ENCODE measurements around the gene BTBD19.

The BTBD19 gene

DNA sequence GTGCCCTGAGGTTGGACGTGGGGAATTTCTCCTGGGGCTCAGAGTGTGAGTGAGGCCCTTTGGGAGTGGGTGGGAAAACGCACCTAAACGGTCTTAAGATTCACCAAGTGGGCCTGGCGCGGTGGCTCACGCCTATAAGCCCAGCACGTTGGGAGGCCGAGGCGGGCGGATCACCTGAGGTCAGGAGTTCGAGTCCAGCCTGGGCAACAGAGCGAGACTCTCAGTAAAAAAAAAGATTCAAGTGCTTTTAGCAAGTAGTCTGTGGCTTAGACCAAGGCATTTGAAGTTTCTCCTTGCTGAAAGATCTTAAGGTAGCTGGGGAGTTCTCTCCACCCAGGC is 31.6 kb upstream of the BTBD19 start:
- DNase-seq (ENCODE audit: low read depth): no peak
- H3K4me3 ChIP-seq (replicated peaks; ENCODE audit: low read depth, low read length): peak overlapping the region; percentile 95
- TF ChIP-seq, protein P1, sequence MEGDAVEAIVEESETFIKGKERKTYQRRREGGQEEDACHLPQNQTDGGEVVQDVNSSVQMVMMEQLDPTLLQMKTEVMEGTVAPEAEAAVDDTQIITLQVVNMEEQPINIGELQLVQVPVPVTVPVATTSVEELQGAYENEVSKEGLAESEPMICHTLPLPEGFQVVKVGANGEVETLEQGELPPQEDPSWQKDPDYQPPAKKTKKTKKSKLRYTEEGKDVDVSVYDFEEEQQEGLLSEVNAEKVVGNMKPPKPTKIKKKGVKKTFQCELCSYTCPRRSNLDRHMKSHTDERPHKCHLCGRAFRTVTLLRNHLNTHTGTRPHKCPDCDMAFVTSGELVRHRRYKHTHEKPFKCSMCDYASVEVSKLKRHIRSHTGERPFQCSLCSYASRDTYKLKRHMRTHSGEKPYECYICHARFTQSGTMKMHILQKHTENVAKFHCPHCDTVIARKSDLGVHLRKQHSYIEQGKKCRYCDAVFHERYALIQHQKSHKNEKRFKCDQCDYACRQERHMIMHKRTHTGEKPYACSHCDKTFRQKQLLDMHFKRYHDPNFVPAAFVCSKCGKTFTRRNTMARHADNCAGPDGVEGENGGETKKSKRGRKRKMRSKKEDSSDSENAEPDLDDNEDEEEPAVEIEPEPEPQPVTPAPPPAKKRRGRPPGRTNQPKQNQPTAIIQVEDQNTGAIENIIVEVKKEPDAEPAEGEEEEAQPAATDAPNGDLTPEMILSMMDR (IDR thresholded peaks at IDR 0.05; ENCODE audit: low read length, missing control alignments): no peak

DNA sequence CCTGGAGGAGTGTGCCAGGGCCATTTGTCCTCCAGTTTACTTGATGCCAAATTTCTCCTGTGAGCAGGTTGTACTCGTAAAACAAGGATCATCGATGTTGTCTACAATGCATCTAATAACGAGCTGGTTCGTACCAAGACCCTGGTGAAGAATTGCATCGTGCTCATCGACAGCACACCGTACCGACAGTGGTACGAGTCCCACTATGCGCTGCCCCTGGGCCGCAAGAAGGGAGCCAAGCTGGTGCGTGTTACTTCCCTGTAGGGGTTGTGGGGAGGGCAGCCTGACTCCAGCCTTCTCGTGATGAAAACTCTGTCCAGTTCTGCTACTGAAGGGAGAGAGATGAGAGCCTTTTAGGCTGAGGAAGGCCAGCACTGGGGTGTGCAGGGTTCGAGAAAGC is 30.8 kb upstream of the BTBD19 start:
- no peak for DNase-seq (ENCODE audit: low read depth)
- H3K4me3 ChIP-seq (replicated peaks; ENCODE audit: low read depth, low read length): peak overlapping the region; percentile 95

DNA sequence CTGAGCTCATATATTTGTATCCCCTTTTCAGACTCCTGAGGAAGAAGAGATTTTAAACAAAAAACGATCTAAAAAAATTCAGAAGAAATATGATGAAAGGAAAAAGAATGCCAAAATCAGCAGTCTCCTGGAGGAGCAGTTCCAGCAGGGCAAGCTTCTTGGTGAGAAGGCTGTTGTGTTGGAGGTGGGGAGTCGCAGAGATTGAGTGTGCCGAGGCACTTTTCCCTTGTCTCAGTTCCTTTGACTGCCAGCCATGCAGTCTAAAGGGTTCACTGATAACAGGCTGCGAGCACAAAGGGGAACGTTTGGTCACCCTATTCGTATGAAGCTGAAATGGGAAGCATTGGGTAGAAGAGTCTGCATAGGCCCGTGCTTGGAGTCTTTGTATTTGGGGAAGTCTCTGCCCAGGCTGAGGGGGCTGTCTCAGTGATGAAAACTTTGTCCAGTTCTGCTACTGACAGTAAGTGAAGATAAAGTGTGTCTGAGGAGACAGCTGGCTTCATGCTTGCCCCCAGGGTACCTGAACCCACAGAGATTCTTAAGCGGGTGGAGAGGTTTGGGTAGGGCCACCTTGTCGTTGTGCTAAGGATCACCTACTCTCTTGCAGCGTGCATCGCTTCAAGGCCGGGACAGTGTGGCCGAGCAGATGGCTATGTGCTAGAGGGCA is 30.2 kb upstream of the BTBD19 start:
- TF ChIP-seq, protein P1 (IDR thresholded peaks at IDR 0.05; ENCODE audit: low read length, missing control alignments): no peak
- no peak for DNase-seq (ENCODE audit: low read depth)
- H3K4me3 ChIP-seq (replicated peaks; ENCODE audit: low read depth, low read length): peak overlapping the region; percentile 95

More for the DNA sequence above, 30.8 kb upstream of the BTBD19 start:
- TF ChIP-seq, protein P1 (IDR thresholded peaks at IDR 0.05; ENCODE audit: low read length, missing control alignments): no peak

DNA sequence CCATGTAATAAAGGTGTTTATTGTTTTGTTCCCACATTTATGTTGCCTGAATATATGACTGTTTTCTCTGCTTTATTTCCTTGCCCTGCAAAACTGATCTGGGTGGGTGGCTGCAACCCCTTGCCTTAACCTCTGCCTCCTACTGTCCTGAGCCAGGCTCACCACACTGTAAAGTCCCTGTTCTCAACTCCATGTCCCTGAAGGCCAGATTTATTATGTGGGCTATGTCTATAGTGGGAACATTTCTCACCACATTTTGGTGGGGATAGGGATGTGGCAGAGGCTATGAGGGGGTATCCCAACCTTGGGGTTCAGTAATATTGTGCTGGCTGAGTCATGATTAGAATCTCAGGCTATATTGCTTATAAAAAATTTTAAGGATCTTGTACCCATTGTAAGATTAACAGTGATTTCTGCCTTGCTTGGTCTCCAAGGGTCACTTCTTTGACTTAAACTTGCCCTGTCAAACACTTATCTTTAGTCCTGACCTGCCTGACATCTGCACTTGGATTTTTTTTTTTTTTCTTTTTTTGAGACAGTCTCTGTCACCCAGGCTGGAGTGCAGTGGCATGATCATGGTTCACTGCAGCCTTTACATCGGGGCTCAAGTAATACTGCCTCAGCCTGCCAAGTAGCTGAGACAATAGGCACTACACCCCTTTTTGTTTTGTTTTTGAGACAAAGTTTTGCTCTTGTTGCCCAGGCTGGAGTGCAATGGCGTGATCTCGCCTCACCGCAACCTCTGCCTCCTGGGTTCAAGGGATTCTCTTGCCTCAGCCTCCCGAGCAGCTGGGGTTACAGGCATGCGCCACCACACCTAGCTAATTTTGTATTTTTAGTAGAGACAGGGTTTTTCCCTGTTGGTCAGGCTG is 29.4 kb upstream of the BTBD19 start:
- no peak overlapping the region for H3K4me3 ChIP-seq (replicated peaks; ENCODE audit: low read depth, low read length)
- TF ChIP-seq, protein P1 (IDR thresholded peaks at IDR 0.05; ENCODE audit: low read length, missing control alignments): no peak
- no peak for DNase-seq (ENCODE audit: low read depth)

DNA sequence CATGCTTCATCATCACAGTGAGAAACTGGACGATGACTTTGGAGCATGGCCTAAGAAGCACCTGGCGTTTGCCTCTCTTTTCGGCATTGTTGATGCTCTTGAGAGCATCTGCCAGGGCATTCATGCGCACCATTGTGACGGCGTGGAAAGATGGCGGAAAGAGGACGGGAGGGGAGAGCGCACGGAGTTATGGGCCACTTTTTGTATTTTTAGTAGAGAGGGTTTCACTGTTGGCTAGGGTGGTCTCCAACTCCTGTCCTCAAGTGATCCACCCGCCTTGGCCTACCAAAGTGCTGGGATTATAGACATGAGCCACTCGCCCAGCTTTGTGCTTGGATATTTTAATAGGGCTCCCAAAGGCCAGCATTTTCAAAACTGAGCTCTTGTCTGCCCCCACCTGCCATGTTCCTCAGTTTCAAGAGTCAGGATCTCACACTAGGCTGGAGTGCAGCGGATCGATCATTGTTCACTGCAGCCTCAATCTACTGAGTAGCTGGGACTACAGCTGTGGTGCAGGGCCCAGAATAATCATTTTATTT is 27.7 kb upstream of the BTBD19 start:
- no peak for DNase-seq (ENCODE audit: low read depth)
- TF ChIP-seq, protein P1 (IDR thresholded peaks at IDR 0.05; ENCODE audit: low read length, missing control alignments): no peak
- H3K4me3 ChIP-seq (replicated peaks; ENCODE audit: low read depth, low read length): no peak overlapping the region

DNA sequence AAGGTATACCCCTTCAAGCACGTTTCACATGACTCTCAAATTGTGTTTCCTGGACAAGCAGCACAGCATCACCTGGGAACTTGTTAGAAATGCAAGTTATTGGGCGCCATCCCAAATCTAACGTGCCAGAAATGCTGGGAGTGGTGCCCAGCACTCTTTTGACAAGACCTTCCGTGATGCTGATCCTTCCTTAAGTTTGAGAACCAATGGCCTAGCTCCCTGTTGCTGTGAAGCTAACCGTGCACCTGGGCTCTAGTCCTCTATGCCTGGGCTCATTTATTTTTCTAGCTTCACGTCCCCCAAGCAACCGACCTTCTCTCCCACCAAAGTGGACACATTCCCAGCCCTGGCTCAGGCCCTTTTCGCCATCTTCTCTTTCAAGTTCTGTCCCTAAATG is 24.6 kb upstream of the BTBD19 start:
- no peak for DNase-seq (ENCODE audit: low read depth)
- TF ChIP-seq, protein P1 (IDR thresholded peaks at IDR 0.05; ENCODE audit: low read length, missing control alignments): no peak
- peak overlapping the region; percentile 29 for H3K4me3 ChIP-seq (replicated peaks; ENCODE audit: low read depth, low read length)
